PC-9 (cell line): Measurements from ENCODE around the gene UBE2L3.

Source experiments
- EZH2 ChIP-seq: fragments of 200-600 bp; sonication (generic); IDR thresholded peaks from 2 replicates; pipeline ENCODE4 v1.8.0; 2017; ENCODE audit warnings: antibody characterized with exemption, low read depth
- TF ChIP-seq, protein P1 (sequence below): fragments of 200-600 bp; sonication (generic); conservative IDR thresholded peaks from 2 replicates; pipeline ENCODE4 v1.6.1; 2017; ENCODE audit warnings: mixed run types, antibody characterized with exemption, mild to moderate bottlenecking, moderate library complexity

DNA sequence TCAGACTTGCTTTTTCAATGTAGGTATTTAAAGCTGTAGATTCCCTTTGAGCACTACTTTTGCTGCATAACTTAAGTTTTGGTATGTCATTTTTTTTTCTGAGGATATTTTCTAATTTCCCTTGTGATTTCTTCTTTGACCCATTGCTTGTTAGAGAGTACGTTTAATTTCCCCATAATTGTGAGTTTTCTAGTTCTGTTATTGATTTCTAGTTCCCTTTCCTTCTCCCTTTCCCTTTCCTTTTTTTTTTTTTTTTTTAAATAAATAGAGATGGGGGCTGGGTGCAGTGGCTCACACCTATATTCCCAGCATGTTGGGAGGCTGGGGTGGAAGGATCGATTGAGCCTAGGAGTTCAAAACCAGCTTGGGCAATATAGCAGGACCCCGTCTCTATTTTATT is 30.8 kb downstream of the UBE2L3 start:
- TF ChIP-seq EZH2 = no peak
- TF ChIP-seq, protein P1, sequence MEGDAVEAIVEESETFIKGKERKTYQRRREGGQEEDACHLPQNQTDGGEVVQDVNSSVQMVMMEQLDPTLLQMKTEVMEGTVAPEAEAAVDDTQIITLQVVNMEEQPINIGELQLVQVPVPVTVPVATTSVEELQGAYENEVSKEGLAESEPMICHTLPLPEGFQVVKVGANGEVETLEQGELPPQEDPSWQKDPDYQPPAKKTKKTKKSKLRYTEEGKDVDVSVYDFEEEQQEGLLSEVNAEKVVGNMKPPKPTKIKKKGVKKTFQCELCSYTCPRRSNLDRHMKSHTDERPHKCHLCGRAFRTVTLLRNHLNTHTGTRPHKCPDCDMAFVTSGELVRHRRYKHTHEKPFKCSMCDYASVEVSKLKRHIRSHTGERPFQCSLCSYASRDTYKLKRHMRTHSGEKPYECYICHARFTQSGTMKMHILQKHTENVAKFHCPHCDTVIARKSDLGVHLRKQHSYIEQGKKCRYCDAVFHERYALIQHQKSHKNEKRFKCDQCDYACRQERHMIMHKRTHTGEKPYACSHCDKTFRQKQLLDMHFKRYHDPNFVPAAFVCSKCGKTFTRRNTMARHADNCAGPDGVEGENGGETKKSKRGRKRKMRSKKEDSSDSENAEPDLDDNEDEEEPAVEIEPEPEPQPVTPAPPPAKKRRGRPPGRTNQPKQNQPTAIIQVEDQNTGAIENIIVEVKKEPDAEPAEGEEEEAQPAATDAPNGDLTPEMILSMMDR = no peak
